ENCODE results near the gene TMEM89.

The TMEM89 gene

GRCh38 chr3:48623851-48624547 lies 2.4 kb upstream of the TMEM89 start:
- Histone ChIP-seq H3K4me1 (ENCODE audit: low read length) (no peaks in the 10 kb centered on the region), H3K9me2 (replicated peaks; ENCODE audit: insufficient read depth, low read length) (no peaks in the 10 kb centered on the region), H3K36me3 (replicated peaks; ENCODE audit: insufficient read depth, low read length) (no peaks in the 10 kb centered on the region), H3K9me3 (replicated peaks; ENCODE audit: insufficient read depth, low read length) (no peaks in the 10 kb centered on the region), H4K20me1 (ENCODE audit: insufficient read depth, low read length) (no peaks in the 10 kb centered on the region), H3K27ac (ENCODE audit: low read length) (no peak overlapping the region), H3K27me3 (replicated peaks; ENCODE audit: insufficient read depth, low read length) (no peaks in the 10 kb centered on the region), H3F3A (ENCODE audit: insufficient read depth, low read length) (no peaks in the 10 kb centered on the region), H3K9ac (ENCODE audit: low read length) (no peak overlapping the region), H3K4me2 (ENCODE audit: low read depth, low read length) (no peak overlapping the region), H3K79me2 (ENCODE audit: low read length) (no peaks in the 10 kb centered on the region), H2AFZ (ENCODE audit: low read length) (no peak overlapping the region), H3K4me3 (ENCODE audit: low read length) (no peak overlapping the region)
- TF ChIP-seq CTCF (IDR thresholded peaks at IDR 0.05; ENCODE audit: low read length) = no peak
- no peak for TF ChIP-seq EZH2phosphoT487 (IDR thresholded peaks at IDR 0.05; ENCODE audit: low read length)
- no peak for TF ChIP-seq EZH2 (optimal IDR thresholded peaks at IDR 0.05; ENCODE audit: low read depth, low read length)
- peak; percentile 37 for DNase-seq

- no peak overlapping the region for H3K4me3 ChIP-seq (ENCODE audit: low read length)
- no peaks in the 10 kb centered on the region for H3K79me2 ChIP-seq (ENCODE audit: low read length)
- DNase-seq = no peak
- H3F3A ChIP-seq (ENCODE audit: insufficient read depth, low read length) = no peaks in the 10 kb centered on the region
- H3K36me3 ChIP-seq (replicated peaks; ENCODE audit: insufficient read depth, low read length) = no peaks in the 10 kb centered on the region
- no peaks in the 10 kb centered on the region for H3K9me2 ChIP-seq (replicated peaks; ENCODE audit: insufficient read depth, low read length)
- TF ChIP-seq EZH2 (optimal IDR thresholded peaks at IDR 0.05; ENCODE audit: low read depth, low read length) = no peak
- TF ChIP-seq CTCF (IDR thresholded peaks at IDR 0.05; ENCODE audit: low read length) = no peak
- no peak for TF ChIP-seq EZH2phosphoT487 (IDR thresholded peaks at IDR 0.05; ENCODE audit: low read length)
- no peak overlapping the region for H3K4me2 ChIP-seq (ENCODE audit: low read depth, low read length)
- H3K9me3 ChIP-seq (replicated peaks; ENCODE audit: insufficient read depth, low read length) = no peaks in the 10 kb centered on the region
- no peak overlapping the region for H3K9ac ChIP-seq (ENCODE audit: low read length)
- H3K27ac ChIP-seq (ENCODE audit: low read length) = no peak overlapping the region
- H3K27me3 ChIP-seq (replicated peaks; ENCODE audit: insufficient read depth, low read length) = no peaks in the 10 kb centered on the region; the same call in 1 of the 2 replicates
- H2AFZ ChIP-seq (ENCODE audit: low read length) = no peak overlapping the region
- H3K4me1 ChIP-seq (ENCODE audit: low read length) = no peaks in the 10 kb centered on the region
- no peaks in the 10 kb centered on the region for H4K20me1 ChIP-seq (ENCODE audit: insufficient read depth, low read length)
These were observed 1.7 kb downstream of the TMEM89 start for GRCh38 chr3:48619541-48620524.

GRCh38 chr3:48617559-48617958 lies 4.0 kb downstream of the TMEM89 start:
- H4K20me1 ChIP-seq (ENCODE audit: insufficient read depth, low read length) = no peaks in the 10 kb centered on the region
- H3K79me2 ChIP-seq (ENCODE audit: low read length) = no peaks in the 10 kb centered on the region
- no peaks in the 10 kb centered on the region for H3K9me2 ChIP-seq (replicated peaks; ENCODE audit: insufficient read depth, low read length)
- no peak overlapping the region for H3K4me2 ChIP-seq (ENCODE audit: low read depth, low read length)
- H3K9ac ChIP-seq (ENCODE audit: low read length) = no peak overlapping the region
- no peaks in the 10 kb centered on the region; the same call in 1 of the 2 replicates for H3K27me3 ChIP-seq (replicated peaks; ENCODE audit: insufficient read depth, low read length)
- H3K27ac ChIP-seq (ENCODE audit: low read length) = no peak overlapping the region
- no peaks in the 10 kb centered on the region for H3K4me1 ChIP-seq (ENCODE audit: low read length)
- DNase-seq = no peak
- no peaks in the 10 kb centered on the region for H3F3A ChIP-seq (ENCODE audit: insufficient read depth, low read length)
- H3K9me3 ChIP-seq (replicated peaks; ENCODE audit: insufficient read depth, low read length) = no peaks in the 10 kb centered on the region
- H3K4me3 ChIP-seq (ENCODE audit: low read length) = no peak overlapping the region
- TF ChIP-seq CTCF (IDR thresholded peaks at IDR 0.05; ENCODE audit: low read length) (no peak), EZH2phosphoT487 (IDR thresholded peaks at IDR 0.05; ENCODE audit: low read length) (no peak), EZH2 (optimal IDR thresholded peaks at IDR 0.05; ENCODE audit: low read depth, low read length) (no peak)
- no peaks in the 10 kb centered on the region for H3K36me3 ChIP-seq (replicated peaks; ENCODE audit: insufficient read depth, low read length)
- no peak overlapping the region for H2AFZ ChIP-seq (ENCODE audit: low read length)

Measured in MM.1S (cell line).